ENCODE results near the gene ARHGAP18. TPM values are rescaled to one million over a fixed set of nuclear protein-coding genes. Genes with fewer than 3 reads are reported as not detected.
A peak's percentile ranks its signal among the peaks of the same experiment; 100 is the strongest.

Gene ARHGAP18
- total RNA-seq, 1 donor = 65.8 TPM

- H3K4me3 ChIP-seq (ENCODE audit: low read depth, low read length) = no peak overlapping the region
- TF ChIP-seq CTCF (IDR thresholded peaks at IDR 0.05; ENCODE audit: insufficient read depth, low read length) = no peak
- peak; percentile 66 for DNase-seq (ENCODE audit: low read depth)
Measured at GRCh38 chr6:129593233-129593564, 116.8 kb downstream of the ARHGAP18 start.

- no peak overlapping the region for H3K4me3 ChIP-seq (ENCODE audit: low read depth, low read length)
- no peak for TF ChIP-seq CTCF (IDR thresholded peaks at IDR 0.05; ENCODE audit: insufficient read depth, low read length)
- DNase-seq (ENCODE audit: low read depth) = no peak
Measured at GRCh38 chr6:129592516-129593232, 117.3 kb downstream of the ARHGAP18 start.

- H3K4me3 ChIP-seq (ENCODE audit: low read depth, low read length) = no peak overlapping the region
- DNase-seq (ENCODE audit: low read depth) = peak; percentile 88
- no peak for TF ChIP-seq CTCF (IDR thresholded peaks at IDR 0.05; ENCODE audit: insufficient read depth, low read length)
Measured at GRCh38 chr6:129590408-129591022, 119.5 kb downstream of the ARHGAP18 start.

GRCh38 chr6:129586815-129587214, 123.2 kb downstream of the ARHGAP18 start:
- no peak overlapping the region for H3K4me3 ChIP-seq (ENCODE audit: low read depth, low read length)
- TF ChIP-seq CTCF (IDR thresholded peaks at IDR 0.05; ENCODE audit: insufficient read depth, low read length) = no peak
- peak; percentile 21 for DNase-seq (ENCODE audit: low read depth)

GRCh38 chr6:129583866-129584265, 126.1 kb downstream of the ARHGAP18 start:
- no peak for DNase-seq (ENCODE audit: low read depth)
- H3K4me3 ChIP-seq (ENCODE audit: low read depth, low read length) = no peak overlapping the region
- no peak for TF ChIP-seq CTCF (IDR thresholded peaks at IDR 0.05; ENCODE audit: insufficient read depth, low read length)

GRCh38 chr6:129578315-129578714, 131.7 kb downstream of the ARHGAP18 start:
- DNase-seq (ENCODE audit: low read depth) = no peak
- TF ChIP-seq CTCF (IDR thresholded peaks at IDR 0.05; ENCODE audit: insufficient read depth, low read length) = no peak
- no peak overlapping the region for H3K4me3 ChIP-seq (ENCODE audit: low read depth, low read length)
